Neural progenitor cell (in vitro differentiated cells): Measurements from ENCODE around the gene CDC14A. TPM values are rescaled to one million over a fixed set of nuclear protein-coding genes. Genes with fewer than 3 reads are reported as not detected.
A peak's percentile ranks its signal among the peaks of the same experiment; 100 is the strongest.

Source experiments
- DNase-seq: peaks from one replicate; pipeline ENCODE4 v3.0.0-alpha.2; 2016; ENCODE audit warnings: low spot score
- H2AFZ ChIP-seq: fragments of 200-600 bp; sonication (generic); replicated peaks from 2 replicates; pipeline ENCODE4 v1.6.1; 2016; ENCODE audit warnings: antibody characterized with exemption
- H3F3A ChIP-seq: fragments of 200-600 bp; sonication (generic); 2 replicates; pipeline ENCODE4 v1.6.1; 2016; ENCODE audit warnings: antibody characterized with exemption, low read depth
- H3K27ac ChIP-seq: fragments of 200-600 bp; sonication (generic); 2 replicates; pipeline ENCODE4 v1.5.1; 2016; ENCODE audit warnings: mild to moderate bottlenecking
- H3K27me3 ChIP-seq: fragments of 200-600 bp; sonication (generic); 2 replicates; pipeline ENCODE4 v1.6.1; 2016; ENCODE audit warnings: mild to moderate bottlenecking, moderate library complexity
- H3K36me3 ChIP-seq: fragments of 200-600 bp; sonication (generic); 2 replicates; pipeline ENCODE4 v1.5.1; 2016
- H3K4me1 ChIP-seq: fragments of 200-600 bp; sonication (generic); 2 replicates; pipeline ENCODE4 v1.6.1; 2016; ENCODE audit warnings: mixed run types
- H3K4me2 ChIP-seq: fragments of 200-600 bp; sonication (generic); 2 replicates; pipeline ENCODE4 v1.6.1; 2016
- H3K4me3 ChIP-seq: fragments of 200-600 bp; sonication (generic); 2 replicates; pipeline ENCODE4 v1.5.1; 2016
- H3K79me2 ChIP-seq: fragments of 200-600 bp; sonication (generic); 2 replicates; pipeline ENCODE4 v1.6.1; 2016; ENCODE audit warnings: low read depth
- H3K9ac ChIP-seq: fragments of 200-600 bp; sonication (generic); 2 replicates; pipeline ENCODE4 v1.6.1; 2016
- H3K9me3 ChIP-seq: fragments of 200-600 bp; sonication (generic); 2 replicates; pipeline ENCODE4 v1.5.1; 2016; ENCODE audit warnings: low read depth
- H4K20me1 ChIP-seq: fragments of 200-600 bp; sonication (generic); 2 replicates; pipeline ENCODE4 v1.6.1; 2016; ENCODE audit warnings: low read depth
- H3K27ac Mint-ChIP-seq: 3 replicates; pipeline ENCODE4 v1.8.0; 2021; ENCODE audit warnings: mixed read lengths
- H3K27me3 Mint-ChIP-seq: 2 replicates; pipeline ENCODE4 v1.8.0; 2022; ENCODE audit warnings: low read depth, mild to moderate bottlenecking, inconsistent platforms, moderate library complexity, mixed read lengths; ENCODE audit not compliant: insufficient read depth
- H3K36me3 Mint-ChIP-seq: 3 replicates; pipeline ENCODE4 v1.8.0; 2021; ENCODE audit warnings: mixed read lengths
- H3K4me1 Mint-ChIP-seq: 3 replicates; pipeline ENCODE4 v1.8.0; 2021; ENCODE audit warnings: mixed read lengths
- H3K4me3 Mint-ChIP-seq: 3 replicates; pipeline ENCODE4 v1.8.0; 2021; ENCODE audit warnings: mild to moderate bottlenecking, moderate library complexity, mixed read lengths
- H3K9me3 Mint-ChIP-seq: 3 replicates; pipeline ENCODE4 v1.8.0; 2020; ENCODE audit warnings: mixed read lengths
- EZH2 ChIP-seq: fragments of 200-600 bp; sonication (generic); IDR thresholded peaks from 2 replicates; pipeline ENCODE4 v1.6.1; 2017; ENCODE audit warnings: antibody characterized with exemption, mild to moderate bottlenecking, moderate library complexity
- EZH2phosphoT487 ChIP-seq: fragments of 200-600 bp; sonication (generic); IDR thresholded peaks from 2 replicates; pipeline ENCODE4 v1.6.1; 2017; ENCODE audit warnings: antibody characterized with exemption
- total RNA-seq: library from RNA; depleted of rRNA; stranded (reverse); fragments of >200 nt; gene quantifications from 2 replicates; pipeline ENCODE4 v1.2.3, GENCODE V29; 2015; ENCODE audit warnings: low replicate concordance
- TF ChIP-seq, protein P1 (sequence below): fragments of 200-600 bp; sonication (generic); IDR thresholded peaks from 2 replicates; pipeline ENCODE4 v1.5.1; 2017; ENCODE audit warnings: antibody characterized with exemption, mild to moderate bottlenecking

CDC14A gene
- total RNA-seq, 1 donor from 2014 or later = 37.0 TPM

DNA sequence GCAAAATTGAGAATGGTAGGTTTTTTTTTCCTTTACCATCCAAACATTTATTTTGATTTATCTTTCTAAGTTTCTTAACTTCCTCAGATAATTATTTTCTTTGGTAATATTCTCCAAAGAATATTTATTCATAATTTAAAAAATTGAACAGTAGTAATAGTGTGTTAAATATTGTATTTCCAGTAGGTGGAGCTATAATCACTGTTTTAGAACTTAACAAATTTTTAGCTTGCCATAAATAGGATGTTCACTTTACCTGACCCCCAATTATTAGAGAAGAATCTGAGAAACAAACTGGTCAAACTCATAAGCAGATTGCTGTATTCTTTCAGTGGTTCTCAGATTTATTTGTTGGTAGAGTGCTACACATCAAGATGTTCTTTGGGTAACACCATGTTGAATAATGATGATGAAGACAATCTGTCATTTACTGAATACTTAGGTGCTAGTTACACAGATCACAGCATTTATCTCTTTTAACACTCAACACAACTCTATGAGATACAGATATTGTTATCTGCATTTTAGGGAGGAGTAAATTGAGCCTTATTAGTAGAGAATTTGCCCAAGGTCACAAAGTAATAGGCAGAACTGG lies 103.3 kb downstream of the CDC14A start:
- DNase-seq = no peak
- Mint-ChIP-seq H3K9me3 (no peaks in the 10 kb centered on the region), H3K4me3 (no peak overlapping the region), H3K36me3 (peaks cover 4% of the 10 kb centered on the region), H3K27ac (no peak overlapping the region), H3K4me1 (peaks cover 15% of the 10 kb centered on the region), H3K27me3 (no peaks in the 10 kb centered on the region)
- H3K27ac ChIP-seq = no peak overlapping the region
- no peak overlapping the region for H3K4me2 ChIP-seq
- H3F3A ChIP-seq = peaks cover 17% of the 10 kb centered on the region
- H4K20me1 ChIP-seq = peaks cover 3% of the 10 kb centered on the region
- no peaks in the 10 kb centered on the region for H3K36me3 ChIP-seq
- H3K9me3 ChIP-seq = no peaks in the 10 kb centered on the region
- H3K79me2 ChIP-seq = no peaks in the 10 kb centered on the region
- H3K9ac ChIP-seq = no peak overlapping the region
- H3K4me1 ChIP-seq = peaks cover 13% of the 10 kb centered on the region
- H3K4me3 ChIP-seq = no peak overlapping the region
- H3K27me3 ChIP-seq = no peaks in the 10 kb centered on the region
- H2AFZ ChIP-seq = no peak overlapping the region
- TF ChIP-seq EZH2 = no peak
- TF ChIP-seq, protein P1, sequence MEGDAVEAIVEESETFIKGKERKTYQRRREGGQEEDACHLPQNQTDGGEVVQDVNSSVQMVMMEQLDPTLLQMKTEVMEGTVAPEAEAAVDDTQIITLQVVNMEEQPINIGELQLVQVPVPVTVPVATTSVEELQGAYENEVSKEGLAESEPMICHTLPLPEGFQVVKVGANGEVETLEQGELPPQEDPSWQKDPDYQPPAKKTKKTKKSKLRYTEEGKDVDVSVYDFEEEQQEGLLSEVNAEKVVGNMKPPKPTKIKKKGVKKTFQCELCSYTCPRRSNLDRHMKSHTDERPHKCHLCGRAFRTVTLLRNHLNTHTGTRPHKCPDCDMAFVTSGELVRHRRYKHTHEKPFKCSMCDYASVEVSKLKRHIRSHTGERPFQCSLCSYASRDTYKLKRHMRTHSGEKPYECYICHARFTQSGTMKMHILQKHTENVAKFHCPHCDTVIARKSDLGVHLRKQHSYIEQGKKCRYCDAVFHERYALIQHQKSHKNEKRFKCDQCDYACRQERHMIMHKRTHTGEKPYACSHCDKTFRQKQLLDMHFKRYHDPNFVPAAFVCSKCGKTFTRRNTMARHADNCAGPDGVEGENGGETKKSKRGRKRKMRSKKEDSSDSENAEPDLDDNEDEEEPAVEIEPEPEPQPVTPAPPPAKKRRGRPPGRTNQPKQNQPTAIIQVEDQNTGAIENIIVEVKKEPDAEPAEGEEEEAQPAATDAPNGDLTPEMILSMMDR = peak; percentile 65
- TF ChIP-seq EZH2phosphoT487 = no peak

DNA sequence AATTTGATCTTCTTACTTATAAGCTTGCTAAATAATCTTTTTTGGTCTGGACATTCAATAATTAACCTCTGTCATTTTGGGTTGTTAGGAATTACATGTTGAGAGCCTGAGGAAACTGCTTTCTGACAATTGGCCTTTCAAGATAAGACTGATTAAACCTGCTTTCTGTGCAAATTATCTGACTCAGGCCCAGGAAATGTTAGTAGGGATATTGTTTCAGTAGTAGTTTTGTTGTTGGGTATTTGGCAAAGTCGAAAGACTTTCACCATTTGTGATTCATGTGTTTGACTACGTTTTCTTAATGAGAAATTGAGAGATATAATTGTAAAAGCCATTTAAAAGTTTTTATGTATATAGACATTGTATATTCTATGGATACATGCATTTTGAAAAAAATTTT lies 104.6 kb downstream of the CDC14A start:
- Mint-ChIP-seq H3K4me1 (peaks cover 21% of the 10 kb centered on the region), H3K4me3 (no peak overlapping the region), H3K27ac (no peak overlapping the region), H3K27me3 (no peaks in the 10 kb centered on the region), H3K9me3 (no peaks in the 10 kb centered on the region), H3K36me3 (no peaks in the 10 kb centered on the region)
- Histone ChIP-seq H3K9ac (no peak overlapping the region), H3K27ac (no peak overlapping the region), H3K79me2 (no peaks in the 10 kb centered on the region), H3K4me3 (no peak overlapping the region), H3F3A (peaks cover 20% of the 10 kb centered on the region), H3K9me3 (no peaks in the 10 kb centered on the region), H2AFZ (no peak overlapping the region), H4K20me1 (peaks cover 3% of the 10 kb centered on the region), H3K36me3 (no peaks in the 10 kb centered on the region), H3K4me2 (no peak overlapping the region), H3K4me1 (peaks cover 22% of the 10 kb centered on the region), H3K27me3 (no peaks in the 10 kb centered on the region)
- TF ChIP-seq EZH2phosphoT487 = no peak
- no peak for TF ChIP-seq EZH2
- no peak for DNase-seq

DNA sequence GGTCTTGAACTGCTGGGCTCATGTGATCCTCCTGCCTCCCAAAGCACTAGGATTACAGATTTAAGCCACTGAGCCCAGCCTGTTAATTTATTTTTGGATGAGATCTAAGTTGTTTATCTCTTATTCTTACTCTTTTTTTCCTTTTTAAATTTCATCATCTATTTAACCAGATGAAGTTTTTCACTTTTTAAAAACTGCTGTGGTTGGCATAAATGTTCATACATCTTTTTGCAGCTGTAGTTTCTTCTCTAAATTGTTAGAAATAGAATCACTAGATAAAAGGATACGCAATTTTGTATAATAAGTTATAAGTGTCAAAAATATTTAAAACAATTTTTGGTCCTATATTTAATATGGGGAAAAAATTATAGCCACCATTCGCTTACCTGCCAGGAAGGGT lies 105.4 kb downstream of the CDC14A start:
- Histone ChIP-seq H3K27ac (no peak overlapping the region), H4K20me1 (peaks cover 3% of the 10 kb centered on the region), H3K4me3 (no peak overlapping the region), H3K9me3 (no peaks in the 10 kb centered on the region), H3K36me3 (no peaks in the 10 kb centered on the region), H3K79me2 (no peaks in the 10 kb centered on the region), H3K27me3 (no peaks in the 10 kb centered on the region), H2AFZ (no peak overlapping the region), H3F3A (peaks cover 28% of the 10 kb centered on the region), H3K9ac (no peak overlapping the region), H3K4me1 (peaks cover 29% of the 10 kb centered on the region), H3K4me2 (no peak overlapping the region)
- peaks cover 29% of the 10 kb centered on the region for H3K4me1 Mint-ChIP-seq
- H3K27me3 Mint-ChIP-seq = no peaks in the 10 kb centered on the region
- no peak overlapping the region for H3K27ac Mint-ChIP-seq
- H3K4me3 Mint-ChIP-seq = no peak overlapping the region
- DNase-seq = no peak
- no peak for TF ChIP-seq EZH2
- TF ChIP-seq, protein P1 = no peak
- TF ChIP-seq EZH2phosphoT487 = no peak
- peaks cover 2% of the 10 kb centered on the region for H3K36me3 Mint-ChIP-seq
- no peaks in the 10 kb centered on the region for H3K9me3 Mint-ChIP-seq

DNA sequence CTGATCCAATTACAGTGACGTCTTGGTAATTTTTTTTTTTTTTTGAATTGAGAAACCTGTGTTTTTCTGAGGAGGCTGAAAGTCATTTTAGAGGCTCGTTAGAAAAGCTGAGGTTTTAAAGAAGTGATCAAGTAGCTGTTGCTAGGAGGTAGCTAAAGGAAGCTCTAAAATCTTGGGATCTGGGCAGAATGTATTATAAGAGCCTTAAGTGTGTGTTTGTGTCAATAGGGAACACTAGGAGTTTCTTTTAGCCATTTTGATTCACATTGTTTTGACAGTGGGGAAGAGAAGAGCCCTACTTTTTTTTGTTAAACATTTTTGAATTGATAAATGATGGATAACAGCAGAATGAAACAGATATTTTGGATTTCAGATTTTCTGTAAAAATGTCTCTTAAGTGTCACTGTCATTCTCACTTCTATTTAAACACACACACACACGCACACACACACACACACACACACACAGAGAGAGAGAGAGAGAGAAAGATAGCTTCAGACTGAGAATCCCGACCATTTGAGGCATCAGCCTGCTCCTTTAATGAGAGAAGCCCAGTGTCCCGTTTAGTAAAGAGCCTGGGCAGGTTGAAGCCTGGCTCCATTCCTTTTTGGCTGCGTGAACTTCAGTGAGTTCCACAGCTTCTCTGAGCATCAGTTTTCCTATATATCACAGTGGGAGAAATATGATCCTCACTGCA lies 106.5 kb downstream of the CDC14A start:
- Mint-ChIP-seq H3K4me1 (peaks cover 37% of the 10 kb centered on the region), H3K36me3 (peaks cover 3% of the 10 kb centered on the region), H3K4me3 (peak overlapping the region; percentile 39), H3K27me3 (no peaks in the 10 kb centered on the region), H3K9me3 (no peaks in the 10 kb centered on the region), H3K27ac (peak overlapping the region; percentile 76)
- no peaks in the 10 kb centered on the region for H3K36me3 ChIP-seq
- H3K4me3 ChIP-seq = no peak overlapping the region
- peak; percentile 66 for DNase-seq
- no peak overlapping the region for H3K9ac ChIP-seq
- H3K27ac ChIP-seq = peak overlapping the region; percentile 26
- H3K27me3 ChIP-seq = no peaks in the 10 kb centered on the region
- H2AFZ ChIP-seq = no peak overlapping the region
- peaks cover 34% of the 10 kb centered on the region for H3F3A ChIP-seq
- H3K79me2 ChIP-seq = no peaks in the 10 kb centered on the region
- H3K4me2 ChIP-seq = peak overlapping the region; percentile 41
- H3K9me3 ChIP-seq = no peaks in the 10 kb centered on the region
- TF ChIP-seq EZH2 = no peak
- TF ChIP-seq, protein P1 = no peak
- H3K4me1 ChIP-seq = peaks cover 30% of the 10 kb centered on the region
- H4K20me1 ChIP-seq = peaks cover 4% of the 10 kb centered on the region
